Testis (tissue), 2 donors: ENCODE data around the gene FHAD1.

ENCODE experiments used
- CTCF ChIP-seq, 3 experiments: fragments of 450-650 bp in 2 of 3; fragments of 200-600 bp in 1 of 3; sonication (generic) in 1 of 3; IDR thresholded peaks; one replicate each; pipeline ENCODE4 v1.5.1; 2016 to 2019; ENCODE audit warnings: antibody characterized with exemption in 3 of 3, mild to moderate bottlenecking in 2 of 3, moderate library complexity in 1 of 3
- POLR2A ChIP-seq: fragments of 450-650 bp; IDR thresholded peaks from one replicate; pipeline ENCODE4 v1.6.1; 2017; ENCODE audit warnings: antibody characterized with exemption, mild to moderate bottlenecking, moderate library complexity

DNA sequence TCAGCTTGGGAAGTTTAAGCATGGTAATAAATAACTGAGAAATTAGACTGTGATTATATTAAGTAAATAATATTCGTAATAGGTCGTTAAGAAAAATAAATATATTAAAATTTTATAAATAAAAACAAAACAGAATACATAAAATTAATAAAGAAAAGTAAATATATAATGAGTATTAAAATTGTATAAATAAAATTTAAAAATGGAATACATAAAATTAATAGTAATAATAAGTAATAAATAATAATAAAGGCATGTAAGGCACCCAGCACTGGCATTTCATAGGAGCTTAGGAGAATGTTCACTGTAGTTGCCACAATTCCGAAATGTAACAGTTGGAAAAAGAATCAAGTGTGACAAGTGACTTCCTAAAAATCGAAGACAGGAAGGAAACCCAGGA is 45.8 kb upstream of the FHAD1 start:
- TF ChIP-seq CTCF (IDR thresholded peaks at IDR 0.05), result no peak
- no peak for TF ChIP-seq POLR2A
